Ecto neural progenitor cell (in vitro differentiated cells): Measurements from ENCODE around the gene POLR1C.
"Not testable (repeated sequence)": the region's sequence is repeated elsewhere in the genome, so short reads cannot be mapped to it uniquely, and the experiment has no call there.

ENCODE experiments used
- DNase-seq: peaks from one replicate; pipeline ENCODE4 v3.0.0-alpha.2; 2018; ENCODE audit warnings: low spot score

Gene POLR1C, protein sequence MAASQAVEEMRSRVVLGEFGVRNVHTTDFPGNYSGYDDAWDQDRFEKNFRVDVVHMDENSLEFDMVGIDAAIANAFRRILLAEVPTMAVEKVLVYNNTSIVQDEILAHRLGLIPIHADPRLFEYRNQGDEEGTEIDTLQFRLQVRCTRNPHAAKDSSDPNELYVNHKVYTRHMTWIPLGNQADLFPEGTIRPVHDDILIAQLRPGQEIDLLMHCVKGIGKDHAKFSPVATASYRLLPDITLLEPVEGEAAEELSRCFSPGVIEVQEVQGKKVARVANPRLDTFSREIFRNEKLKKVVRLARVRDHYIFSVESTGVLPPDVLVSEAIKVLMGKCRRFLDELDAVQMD

GRCh38 chr6:43516697-43517504 is at the start of gene POLR1C, which contains the start of gene YIPF3:
Gene POLR1C (plus strand): TSS chr6:43517089. CDS start chr6:43517110, 21 bp downstream.
Gene YIPF3 (minus strand): TSS chr6:43516926. CDS start chr6:43516807, 119 bp downstream.
- peak; percentile 96 for DNase-seq

GRCh38 chr6:43467265-43467664 is 49.6 kb upstream of the POLR1C start:
- DNase-seq = not testable (repeated sequence)

- no peak for DNase-seq
Measured at GRCh38 chr6:43467752-43468151, 49.1 kb upstream of the POLR1C start.

DNA sequence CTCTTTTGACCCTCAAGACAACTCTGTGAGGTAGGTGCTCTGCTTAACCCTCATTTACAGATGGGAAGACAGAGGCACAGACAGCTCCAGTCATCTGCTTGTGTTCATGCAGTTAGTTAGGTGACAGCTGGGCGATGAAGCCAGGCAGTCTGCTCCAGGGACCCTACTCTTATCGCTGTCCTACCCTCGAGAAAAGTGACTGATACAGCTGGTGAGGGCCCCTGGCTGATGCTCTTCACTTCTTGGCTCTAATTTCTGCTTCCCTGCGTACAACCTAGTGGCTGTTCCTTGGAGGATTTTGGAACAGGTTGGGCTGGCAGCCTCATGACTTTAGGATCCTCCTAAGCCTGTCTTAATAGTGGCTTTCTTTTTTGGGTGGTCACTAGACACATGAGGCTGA is 48.6 kb upstream of the POLR1C start:
- no peak for DNase-seq

- no peak for DNase-seq
Measured at GRCh38 chr6:43468748-43469681, 47.9 kb upstream of the POLR1C start.

DNA sequence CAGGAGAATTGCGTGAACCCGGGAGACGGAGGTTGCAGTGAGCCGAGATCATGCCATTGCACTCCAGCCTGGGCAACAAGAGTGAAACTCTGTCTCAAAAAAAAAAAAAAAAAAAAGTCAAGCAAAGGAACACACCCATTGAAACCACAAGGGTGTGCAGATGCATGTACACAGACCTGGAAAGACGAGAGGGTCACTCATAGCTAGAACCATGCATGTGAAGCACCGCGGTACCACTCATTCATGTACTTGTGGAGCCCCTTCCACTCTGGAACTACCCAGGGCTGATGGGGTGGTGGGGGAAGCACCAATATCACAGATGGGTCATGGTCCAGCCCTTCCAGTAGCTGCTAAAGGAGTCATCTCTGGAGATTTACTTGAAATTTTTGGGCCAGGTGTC is 46.9 kb upstream of the POLR1C start:
- DNase-seq = no peak

DNA sequence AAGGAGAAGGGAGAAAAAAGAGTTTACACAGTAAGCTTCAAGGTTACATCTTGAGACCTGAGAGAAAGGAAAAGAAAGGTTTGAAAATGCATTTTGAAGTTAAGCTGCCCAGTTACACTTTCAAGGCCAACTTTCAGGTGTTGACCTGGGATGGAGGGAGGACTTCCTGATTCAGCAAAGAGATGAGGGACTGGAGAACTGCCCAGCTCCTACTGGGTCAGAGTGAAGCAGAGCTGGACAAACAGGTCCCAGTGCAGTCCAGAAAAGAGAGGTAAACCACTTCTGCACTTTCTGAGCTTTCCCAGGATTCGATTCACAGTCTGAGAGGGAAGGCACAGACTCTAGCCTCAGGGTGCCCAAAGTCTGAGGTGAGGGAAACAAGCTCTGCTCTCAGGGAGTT is 45.5 kb upstream of the POLR1C start:
- DNase-seq = no peak

GRCh38 chr6:43472515-43472914 is 44.4 kb upstream of the POLR1C start:
- no peak for DNase-seq

DNA sequence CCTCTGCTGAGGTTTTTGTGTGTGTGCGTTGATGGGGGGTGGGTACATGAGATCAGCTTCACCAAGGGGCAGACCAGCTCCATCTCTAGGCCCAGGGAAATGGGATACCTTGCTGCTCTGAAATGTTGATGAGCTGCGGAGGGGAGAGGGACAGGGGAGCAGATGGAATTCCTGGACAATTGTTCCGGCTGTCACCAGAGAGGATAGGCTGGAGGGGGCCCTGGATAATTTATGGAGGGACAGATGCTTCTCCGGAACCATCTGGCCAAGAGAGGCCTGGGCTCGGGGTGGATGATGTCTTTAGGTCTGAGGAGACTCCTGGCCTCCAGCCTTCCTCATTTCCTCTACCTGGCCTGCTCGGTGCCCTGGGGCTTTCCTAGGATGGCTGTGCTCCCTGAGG is 41.4 kb upstream of the POLR1C start:
- no peak for DNase-seq

- no peak for DNase-seq
Measured at GRCh38 chr6:43476746-43477145, 40.1 kb upstream of the POLR1C start.

- peak; percentile 96 for DNase-seq
Measured at GRCh38 chr6:43477235-43478007, 39.5 kb upstream of the POLR1C start, which contains the start of gene TJAP1. Gene TJAP1 (plus strand): TSS chr6:43477570. CDS start chr6:43499002, 21,432 bp downstream.

- DNase-seq = no peak
Measured at GRCh38 chr6:43478008-43478372, 38.9 kb upstream of the POLR1C start.

DNA sequence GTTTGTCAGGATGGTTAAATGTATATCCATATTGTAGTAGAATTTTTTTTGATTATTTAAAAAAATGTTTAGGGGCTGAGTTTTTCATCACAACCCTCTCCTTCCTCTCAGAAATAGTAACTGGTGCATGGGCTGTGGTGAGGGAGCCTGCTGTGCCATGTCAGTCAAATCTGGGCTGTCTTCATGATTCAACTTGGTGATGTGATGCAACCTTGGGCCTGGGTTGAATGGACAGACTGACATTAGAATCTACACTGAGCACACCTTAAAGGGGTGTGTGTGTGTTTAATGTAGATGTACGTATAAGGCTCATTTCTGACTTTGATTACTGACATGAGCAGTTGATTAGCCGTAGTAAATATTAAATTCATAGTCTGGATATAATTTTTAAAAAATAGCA is 35.8 kb upstream of the POLR1C start:
- no peak for DNase-seq

GRCh38 chr6:43481591-43482236 is 35.2 kb upstream of the POLR1C start:
- no peak for DNase-seq

DNA sequence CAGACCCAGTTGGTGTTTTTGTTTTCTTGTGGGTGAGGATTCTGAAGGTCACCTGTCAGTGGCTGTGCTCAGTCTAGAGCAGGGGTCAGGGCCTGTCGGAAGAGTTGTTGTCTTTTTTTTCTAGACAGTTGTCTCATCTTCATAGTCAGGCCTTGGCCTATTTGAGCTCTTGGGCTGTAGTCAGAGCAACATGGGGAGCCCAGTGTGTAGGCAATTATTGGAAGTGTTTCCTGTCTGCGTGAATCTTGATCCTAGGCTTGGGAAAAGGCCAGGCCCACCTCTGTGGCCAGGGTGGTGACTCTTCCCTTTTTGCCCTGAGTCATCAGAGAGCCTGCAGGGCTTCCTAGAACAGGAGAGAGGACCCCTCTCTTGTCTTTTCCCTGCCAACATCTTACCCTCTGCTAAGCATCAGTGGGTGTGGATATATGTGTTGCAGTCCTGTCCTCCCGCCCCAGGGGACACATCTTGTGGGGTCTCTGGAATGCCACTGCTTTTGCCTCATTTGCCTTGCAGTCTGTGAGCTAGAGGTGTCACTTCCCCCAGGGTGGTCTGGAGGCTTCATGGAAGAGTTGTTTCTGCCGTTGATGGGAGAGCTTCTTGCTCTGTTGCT is 28.1 kb upstream of the POLR1C start:
- DNase-seq = no peak

- DNase-seq = no peak
Measured at GRCh38 chr6:43489277-43490072, 27.4 kb upstream of the POLR1C start.

GRCh38 chr6:43490523-43490939 is 26.4 kb upstream of the POLR1C start:
- DNase-seq = no peak

GRCh38 chr6:43491750-43492661 is 24.9 kb upstream of the POLR1C start:
- no peak for DNase-seq
